ENCODE data around the gene SNCAIP. TPM values are rescaled to one million over a fixed set of nuclear protein-coding genes. Genes with fewer than 3 reads are reported as not detected.

SNCAIP gene
- total RNA-seq, 1 donor from 2014 or later: 11.3 TPM

DNA sequence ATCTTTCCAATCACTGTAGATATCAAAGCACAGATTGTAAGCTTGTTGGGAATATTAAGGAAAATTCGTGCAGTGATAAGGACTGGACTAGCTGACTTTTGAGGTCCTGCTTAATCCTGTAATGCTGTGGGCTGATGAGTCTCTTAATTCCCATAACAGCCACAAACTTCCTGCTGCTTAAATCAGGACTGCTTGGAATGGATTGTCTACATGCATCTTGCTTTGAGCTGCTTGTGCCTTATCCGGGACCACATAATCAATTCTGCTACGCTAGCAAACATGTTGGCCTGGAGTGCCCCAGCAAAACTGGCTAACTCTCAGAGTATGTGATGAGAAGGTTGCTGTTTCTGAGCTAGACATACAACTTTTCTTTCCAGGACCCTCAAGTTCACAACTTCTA lies 79.6 kb downstream of the SNCAIP start:
- Histone ChIP-seq H3K9me3 (no peaks in the 10 kb centered on the region), H3K36me3 (no peaks in the 10 kb centered on the region), H3K4me3 (no peak overlapping the region), H3K4me1 (peaks cover 27% of the 10 kb centered on the region), H3K27ac (no peak overlapping the region), H3K27me3 (no peaks in the 10 kb centered on the region)
- no peak for DNase-seq (ENCODE audit: extremely low spot score in 2 of 2)
- intact Hi-C loops (cut with DNase I): no loop called here
- TF ChIP-seq POLR2A (IDR thresholded peaks at IDR 0.05) (no peak), POLR2AphosphoS5 (IDR thresholded peaks at IDR 0.05; ENCODE audit: insufficient read depth in 1 of 2, low read depth in 1 of 2) (no peak)
- TF ChIP-seq, protein P1, sequence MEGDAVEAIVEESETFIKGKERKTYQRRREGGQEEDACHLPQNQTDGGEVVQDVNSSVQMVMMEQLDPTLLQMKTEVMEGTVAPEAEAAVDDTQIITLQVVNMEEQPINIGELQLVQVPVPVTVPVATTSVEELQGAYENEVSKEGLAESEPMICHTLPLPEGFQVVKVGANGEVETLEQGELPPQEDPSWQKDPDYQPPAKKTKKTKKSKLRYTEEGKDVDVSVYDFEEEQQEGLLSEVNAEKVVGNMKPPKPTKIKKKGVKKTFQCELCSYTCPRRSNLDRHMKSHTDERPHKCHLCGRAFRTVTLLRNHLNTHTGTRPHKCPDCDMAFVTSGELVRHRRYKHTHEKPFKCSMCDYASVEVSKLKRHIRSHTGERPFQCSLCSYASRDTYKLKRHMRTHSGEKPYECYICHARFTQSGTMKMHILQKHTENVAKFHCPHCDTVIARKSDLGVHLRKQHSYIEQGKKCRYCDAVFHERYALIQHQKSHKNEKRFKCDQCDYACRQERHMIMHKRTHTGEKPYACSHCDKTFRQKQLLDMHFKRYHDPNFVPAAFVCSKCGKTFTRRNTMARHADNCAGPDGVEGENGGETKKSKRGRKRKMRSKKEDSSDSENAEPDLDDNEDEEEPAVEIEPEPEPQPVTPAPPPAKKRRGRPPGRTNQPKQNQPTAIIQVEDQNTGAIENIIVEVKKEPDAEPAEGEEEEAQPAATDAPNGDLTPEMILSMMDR (IDR thresholded peaks at IDR 0.05): no peak

DNA sequence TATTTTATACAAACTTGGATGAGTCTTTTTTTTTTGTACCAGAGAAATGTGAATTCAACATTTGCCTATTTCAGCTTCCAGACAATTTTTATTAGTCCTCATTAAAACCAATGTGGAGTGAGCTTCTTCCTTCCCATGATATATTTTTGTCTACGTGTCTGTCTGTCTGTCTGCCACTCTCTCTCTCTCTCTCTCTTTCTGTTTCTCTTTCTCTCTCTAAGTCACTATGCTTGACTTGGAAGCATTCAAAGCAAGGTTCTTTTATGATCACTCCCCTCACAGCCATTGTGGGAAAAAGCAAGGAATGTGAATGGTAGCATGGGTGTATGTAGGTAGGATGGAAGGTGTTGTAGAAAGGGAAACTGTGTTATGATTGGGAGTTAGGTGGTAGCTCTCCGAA lies 80.2 kb downstream of the SNCAIP start:
- intact Hi-C loops (cut with DNase I): no loop called here
- Histone ChIP-seq H3K27ac (no peak overlapping the region), H3K4me1 (peaks cover 25% of the 10 kb centered on the region), H3K27me3 (no peaks in the 10 kb centered on the region), H3K36me3 (no peaks in the 10 kb centered on the region), H3K9me3 (no peaks in the 10 kb centered on the region), H3K4me3 (no peak overlapping the region)
- no peak for DNase-seq (ENCODE audit: extremely low spot score in 2 of 2)
- TF ChIP-seq POLR2AphosphoS5 (IDR thresholded peaks at IDR 0.05; ENCODE audit: insufficient read depth in 1 of 2, low read depth in 1 of 2) (no peak), POLR2A (IDR thresholded peaks at IDR 0.05) (no peak)
- TF ChIP-seq, protein P1 (IDR thresholded peaks at IDR 0.05): no peak

DNA sequence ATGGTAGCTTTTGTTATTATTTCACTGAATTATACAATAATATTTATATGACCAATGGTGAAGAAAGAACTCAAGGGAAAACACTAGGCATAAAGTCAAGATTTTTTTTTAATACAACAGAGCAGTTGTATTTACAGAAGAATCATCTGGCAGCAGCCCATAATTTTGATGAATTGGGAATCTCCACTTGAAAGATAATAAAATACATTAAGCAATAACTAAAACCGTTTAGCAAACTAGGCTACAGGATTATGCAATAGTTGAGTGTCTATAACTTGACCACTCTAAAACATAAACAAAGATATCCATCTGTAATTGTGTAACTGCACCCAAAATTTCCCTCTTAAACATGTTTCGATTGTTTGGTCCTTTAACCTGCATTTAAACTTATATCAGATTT lies 80.8 kb downstream of the SNCAIP start:
- Histone ChIP-seq H3K4me3 (no peak overlapping the region), H3K27ac (no peak overlapping the region), H3K4me1 (peaks cover 25% of the 10 kb centered on the region), H3K9me3 (no peaks in the 10 kb centered on the region), H3K27me3 (no peaks in the 10 kb centered on the region), H3K36me3 (no peaks in the 10 kb centered on the region)
- TF ChIP-seq, protein P1 (IDR thresholded peaks at IDR 0.05): no peak
- TF ChIP-seq POLR2AphosphoS5 (IDR thresholded peaks at IDR 0.05; ENCODE audit: insufficient read depth in 1 of 2, low read depth in 1 of 2): no peak
- TF ChIP-seq POLR2A (IDR thresholded peaks at IDR 0.05): no peak
- no peak for DNase-seq (ENCODE audit: extremely low spot score in 2 of 2)
- intact Hi-C loops (cut with DNase I): no loop called here

DNA sequence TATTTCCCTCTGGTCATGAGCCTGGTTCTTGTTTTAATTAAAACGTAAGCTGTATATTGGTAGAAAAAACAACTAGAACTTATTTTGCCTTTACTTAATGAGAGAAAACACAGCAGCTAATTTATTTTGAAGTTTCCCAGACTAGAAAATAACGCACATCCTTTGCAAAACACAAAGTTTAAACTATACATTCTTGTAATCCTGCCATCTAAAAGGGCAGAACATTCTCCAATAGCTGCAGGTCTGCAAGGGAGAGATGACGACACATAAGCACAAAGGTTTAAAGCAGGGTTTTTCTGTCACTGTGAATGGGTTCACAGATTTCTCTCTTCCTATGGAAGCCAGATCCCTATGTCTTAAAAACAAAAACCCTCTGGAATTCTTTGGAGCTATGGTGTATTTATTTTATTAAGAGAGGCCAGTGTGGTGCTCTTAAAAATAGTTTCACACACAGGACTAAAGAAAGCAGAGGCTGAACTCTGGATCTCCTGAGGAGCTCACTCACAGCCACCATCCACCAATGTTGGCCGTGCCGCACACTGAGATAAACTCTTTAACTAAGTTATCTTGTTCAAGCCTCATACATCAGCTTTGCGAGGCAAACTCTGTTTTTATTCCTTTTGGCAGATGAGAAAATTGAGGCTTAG lies 82.4 kb downstream of the SNCAIP start:
- H3K4me3 ChIP-seq: no peak overlapping the region
- intact Hi-C loops (cut with DNase I): no loop called here
- DNase-seq (ENCODE audit: extremely low spot score in 2 of 2): no peak
- peaks cover 25% of the 10 kb centered on the region for H3K4me1 ChIP-seq
- no peak overlapping the region for H3K27ac ChIP-seq
- no peaks in the 10 kb centered on the region for H3K36me3 ChIP-seq
- H3K9me3 ChIP-seq: no peaks in the 10 kb centered on the region
- H3K27me3 ChIP-seq: no peaks in the 10 kb centered on the region
- TF ChIP-seq POLR2AphosphoS5 (IDR thresholded peaks at IDR 0.05; ENCODE audit: insufficient read depth in 1 of 2, low read depth in 1 of 2): no peak
- TF ChIP-seq, protein P1 (IDR thresholded peaks at IDR 0.05): no peak
- no peak for TF ChIP-seq POLR2A (IDR thresholded peaks at IDR 0.05)

DNA sequence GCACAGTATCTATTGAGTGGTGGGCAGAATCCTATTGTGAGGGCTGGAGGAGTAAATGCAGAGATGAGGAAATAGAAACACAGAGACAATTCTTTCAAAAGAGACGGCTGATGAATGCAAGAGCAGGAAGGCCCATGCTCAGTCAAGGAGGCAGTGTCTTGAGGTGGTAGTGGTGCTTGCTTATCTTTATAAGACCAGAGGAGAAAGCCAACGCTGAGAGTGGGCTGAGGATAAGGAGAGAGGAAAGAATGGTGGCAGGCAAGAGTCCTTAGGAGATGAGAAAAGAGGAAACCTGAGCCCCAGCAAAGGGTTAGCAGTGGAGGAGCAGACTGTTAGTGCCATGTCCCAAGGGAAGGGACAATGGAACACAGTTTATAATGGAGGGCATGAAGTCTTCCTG lies 86.0 kb downstream of the SNCAIP start:
- Histone ChIP-seq H3K4me3 (no peak overlapping the region), H3K36me3 (no peaks in the 10 kb centered on the region), H3K4me1 (peaks cover 29% of the 10 kb centered on the region), H3K27ac (no peak overlapping the region), H3K27me3 (no peaks in the 10 kb centered on the region), H3K9me3 (no peaks in the 10 kb centered on the region)
- no peak for DNase-seq (ENCODE audit: extremely low spot score in 2 of 2)
- no peak for TF ChIP-seq POLR2A (IDR thresholded peaks at IDR 0.05)
- TF ChIP-seq POLR2AphosphoS5 (IDR thresholded peaks at IDR 0.05; ENCODE audit: insufficient read depth in 1 of 2, low read depth in 1 of 2): no peak
- TF ChIP-seq, protein P1 (IDR thresholded peaks at IDR 0.05): no peak
- intact Hi-C loops (cut with DNase I): no loop called here
